NCI-H82 treated with DMSO at 0.1 percent for 48 hours (cell line): ENCODE results near the gene PBX3.
A peak's percentile ranks its signal among the peaks of the same experiment; 100 is the strongest.

Source experiments
- DNase-seq: peaks from one replicate; lab custom pipeline; 2025; ENCODE audit not compliant: unreplicated experiment; lab: John Stamatoyannopoulos, UW

The PBX3 gene

DNA sequence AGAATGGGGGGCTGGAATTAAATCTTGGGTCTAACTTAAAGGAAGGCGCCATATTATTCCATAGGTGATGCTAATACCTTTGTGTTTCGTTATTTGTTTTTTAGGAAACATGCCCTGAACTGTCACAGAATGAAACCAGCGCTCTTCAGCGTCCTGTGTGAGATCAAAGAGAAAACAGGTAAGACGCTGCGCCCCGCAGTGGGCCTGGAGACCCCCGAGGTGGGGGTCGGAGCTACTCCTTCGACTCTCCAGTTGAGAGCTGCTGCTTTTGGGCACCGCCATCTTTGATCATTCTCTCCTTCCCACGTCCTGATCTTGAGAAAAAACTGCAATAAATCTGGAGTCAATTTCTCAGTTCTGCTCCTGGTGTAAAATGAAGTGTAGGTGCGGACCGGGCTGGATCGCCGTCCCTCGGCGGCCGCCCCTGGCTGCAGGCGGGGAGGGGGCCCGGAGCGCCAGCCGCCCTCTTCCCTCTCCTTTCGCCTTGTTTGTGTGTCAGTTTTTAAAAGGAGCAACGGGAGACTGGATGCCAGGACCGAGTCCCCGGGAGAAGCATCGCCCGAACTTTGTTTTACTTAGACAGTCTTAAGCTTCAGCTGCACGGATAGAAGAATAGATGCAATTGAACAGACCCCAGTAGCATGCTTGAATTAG lies 1.4 kb downstream of the PBX3 start:
- no peak for DNase-seq

DNA sequence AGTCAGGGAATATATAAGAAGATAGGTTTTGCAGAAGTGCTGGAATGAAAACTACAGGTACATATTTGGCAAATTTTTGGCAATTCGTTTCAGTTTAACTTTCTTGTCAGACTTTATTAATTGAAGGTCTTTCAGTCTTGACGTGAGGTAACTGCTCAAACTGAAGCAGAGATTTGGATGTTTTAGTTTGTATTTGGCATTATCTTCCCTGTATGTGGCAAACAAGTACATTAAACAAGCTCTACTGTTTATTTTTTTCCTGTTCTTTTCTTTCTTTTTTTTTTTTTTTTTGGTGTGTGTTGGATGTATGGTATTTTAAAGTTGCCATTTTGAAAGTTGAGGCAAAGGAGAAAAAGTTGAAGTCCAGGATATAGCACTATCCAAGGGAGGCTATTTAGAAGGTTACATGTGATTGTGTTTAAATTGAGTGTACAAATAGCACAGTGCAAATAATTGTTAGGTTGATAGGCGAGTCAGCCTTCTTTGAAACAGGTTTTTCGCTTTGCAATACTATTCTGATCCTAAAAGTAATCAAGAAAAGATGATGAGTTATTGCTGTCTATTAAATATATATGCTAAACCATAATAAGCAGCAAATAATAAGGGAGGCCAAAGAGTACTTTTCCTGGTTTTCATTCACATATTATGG lies 2.2 kb downstream of the PBX3 start:
- no peak for DNase-seq

DNA sequence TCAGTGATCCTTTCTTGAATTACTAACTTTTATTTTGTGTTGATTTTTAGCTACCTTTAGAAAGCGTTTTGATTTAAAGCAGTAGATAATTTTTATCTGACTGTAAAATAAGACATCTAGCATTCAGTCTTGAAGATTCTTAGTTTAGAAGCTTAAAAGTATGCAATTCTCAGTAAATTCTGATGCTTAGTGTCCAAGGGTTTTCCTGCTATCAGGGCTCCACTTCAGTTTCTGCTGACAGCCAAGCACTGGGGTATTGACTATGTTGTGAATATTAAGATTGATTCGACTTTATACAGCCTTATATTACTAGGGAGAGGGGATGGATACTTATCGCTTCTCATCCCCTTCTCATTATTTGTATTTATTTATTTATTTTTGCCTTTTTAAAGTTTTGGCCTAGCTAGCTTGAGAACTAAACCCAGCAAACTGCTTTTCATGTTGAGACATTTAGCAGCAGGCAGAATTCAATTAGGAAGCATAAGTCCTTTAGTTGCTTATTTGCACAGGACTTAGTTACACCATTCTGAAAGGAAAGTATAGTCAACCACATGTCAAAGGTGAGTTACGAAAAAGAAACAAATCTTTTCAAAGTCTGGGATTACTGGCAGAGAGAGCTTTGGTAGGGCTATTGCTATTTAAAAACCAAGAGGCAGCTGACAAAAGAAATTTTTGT lies 2.9 kb downstream of the PBX3 start:
- peak; percentile 49 for DNase-seq

DNA sequence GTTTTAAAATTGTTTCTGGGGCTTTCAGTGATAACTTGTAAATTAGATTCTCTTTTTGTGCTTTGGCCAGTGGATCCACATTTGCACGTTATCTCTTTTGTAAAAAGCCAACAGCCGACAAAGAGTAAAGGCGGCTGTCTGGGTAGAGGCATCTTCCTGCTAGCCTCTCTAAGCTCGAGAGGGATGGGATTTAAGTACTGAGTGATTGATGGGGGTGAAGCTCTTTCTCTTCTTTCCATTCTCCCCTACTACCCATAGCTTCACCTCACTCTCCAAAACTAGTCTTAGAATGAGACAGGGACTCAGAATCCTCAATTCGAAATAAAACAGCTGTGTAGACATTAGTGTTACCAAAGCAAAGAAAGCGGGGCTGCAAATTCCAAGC lies 3.4 kb downstream of the PBX3 start:
- peak; percentile 88 for DNase-seq

DNA sequence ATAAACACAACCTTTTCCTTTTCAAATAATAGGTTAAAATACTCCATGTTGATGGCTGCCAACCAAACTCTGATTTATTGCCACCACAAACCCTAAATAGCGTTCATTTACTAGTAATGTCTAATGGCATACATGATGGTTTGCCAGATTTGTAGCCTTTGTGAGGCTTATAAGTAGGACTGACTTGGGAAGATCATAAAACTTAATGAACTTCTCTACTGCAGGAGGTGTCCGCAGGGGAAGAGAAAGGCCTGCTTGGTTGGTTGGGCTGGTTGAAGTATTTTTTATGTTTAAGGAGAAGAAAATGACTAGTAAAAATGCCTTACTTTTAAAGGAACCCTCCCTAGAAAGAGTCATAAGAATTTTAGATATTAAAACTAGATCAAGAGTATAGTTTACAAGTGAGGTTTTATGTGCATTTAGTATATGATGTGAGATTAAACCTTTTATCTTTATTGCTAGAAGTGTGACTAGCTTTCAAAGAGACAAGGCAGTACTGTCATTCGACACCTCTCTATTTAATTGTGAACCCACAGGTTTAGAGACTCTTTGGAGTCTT lies 5.0 kb downstream of the PBX3 start:
- peak; percentile 63 for DNase-seq

DNA sequence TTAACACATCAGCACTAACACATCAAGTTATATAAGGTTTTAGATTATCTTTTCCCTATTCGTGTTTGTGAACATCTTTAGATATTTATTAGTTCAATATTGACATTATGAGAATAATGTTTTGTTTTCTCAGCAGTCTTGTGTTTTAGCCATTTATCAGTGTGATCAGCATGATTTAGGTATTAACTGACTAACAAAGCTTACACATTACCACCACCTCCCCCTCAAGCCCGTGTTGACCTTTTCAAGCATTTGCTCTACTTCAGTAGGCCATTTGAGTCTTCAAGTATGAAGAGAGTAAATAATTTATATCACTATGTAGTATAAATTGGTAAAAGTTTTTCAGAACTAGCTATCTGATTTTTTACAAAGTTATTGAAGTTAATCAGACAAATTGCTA lies 6.9 kb downstream of the PBX3 start:
- DNase-seq = peak; percentile 48

DNA sequence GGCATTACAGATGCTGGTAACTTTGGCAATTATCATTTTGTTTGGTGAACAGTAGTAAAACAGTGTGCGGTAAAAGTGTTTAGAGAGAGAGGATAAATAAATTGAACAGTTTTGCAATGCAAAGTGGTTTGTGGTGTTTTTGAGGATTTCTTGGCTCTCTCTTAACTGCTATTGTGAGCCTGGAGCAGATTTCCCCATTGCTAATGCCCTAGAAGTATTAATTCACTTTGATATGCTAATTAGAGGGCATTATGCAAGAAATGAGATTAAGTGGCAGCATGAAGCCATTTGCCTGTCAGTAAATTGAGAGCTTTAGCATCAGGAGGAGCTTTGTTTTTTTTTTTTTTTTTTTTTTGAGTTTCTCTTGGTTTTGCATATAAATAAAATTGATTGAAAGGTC lies 8.2 kb downstream of the PBX3 start:
- peak; percentile 91 for DNase-seq

DNA sequence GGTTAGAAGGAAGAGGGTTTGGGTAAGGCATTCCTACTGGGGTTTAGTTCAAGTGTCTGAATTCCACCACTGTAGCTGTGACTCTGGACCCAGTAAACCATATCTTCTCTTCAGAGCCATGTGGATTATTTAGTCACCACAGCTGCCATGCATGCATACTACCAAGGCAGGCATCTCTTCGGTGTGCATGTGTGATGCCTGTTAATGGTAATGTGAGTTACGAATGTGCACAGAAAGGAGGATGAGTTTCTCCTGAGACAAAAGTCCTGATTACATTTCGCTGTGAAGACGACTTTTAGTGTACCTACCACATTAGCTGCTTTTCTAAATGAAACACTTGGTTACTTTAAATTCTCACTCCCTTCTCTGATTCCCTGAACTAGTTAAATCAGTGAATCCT lies 9.3 kb downstream of the PBX3 start:
- peak; percentile 38 for DNase-seq

DNA sequence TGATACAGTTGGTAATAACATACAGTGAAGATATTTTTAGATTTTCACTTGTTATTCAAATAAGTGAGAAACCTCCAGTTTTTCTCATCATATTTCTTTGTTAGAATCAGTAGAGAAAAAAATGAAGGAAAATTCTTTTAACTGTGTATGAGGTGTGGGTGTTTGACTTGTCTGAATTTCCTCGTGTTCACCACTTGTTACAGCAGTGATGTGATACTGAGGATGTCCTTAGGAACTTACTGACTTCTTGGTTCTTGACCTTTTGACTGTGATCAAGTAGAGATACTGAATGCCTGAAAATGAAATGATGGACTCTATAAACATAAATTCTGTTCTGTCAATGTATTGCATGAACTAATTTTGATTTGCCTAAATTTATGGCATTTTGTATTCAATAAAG lies 10.7 kb downstream of the PBX3 start:
- DNase-seq = no peak

DNA sequence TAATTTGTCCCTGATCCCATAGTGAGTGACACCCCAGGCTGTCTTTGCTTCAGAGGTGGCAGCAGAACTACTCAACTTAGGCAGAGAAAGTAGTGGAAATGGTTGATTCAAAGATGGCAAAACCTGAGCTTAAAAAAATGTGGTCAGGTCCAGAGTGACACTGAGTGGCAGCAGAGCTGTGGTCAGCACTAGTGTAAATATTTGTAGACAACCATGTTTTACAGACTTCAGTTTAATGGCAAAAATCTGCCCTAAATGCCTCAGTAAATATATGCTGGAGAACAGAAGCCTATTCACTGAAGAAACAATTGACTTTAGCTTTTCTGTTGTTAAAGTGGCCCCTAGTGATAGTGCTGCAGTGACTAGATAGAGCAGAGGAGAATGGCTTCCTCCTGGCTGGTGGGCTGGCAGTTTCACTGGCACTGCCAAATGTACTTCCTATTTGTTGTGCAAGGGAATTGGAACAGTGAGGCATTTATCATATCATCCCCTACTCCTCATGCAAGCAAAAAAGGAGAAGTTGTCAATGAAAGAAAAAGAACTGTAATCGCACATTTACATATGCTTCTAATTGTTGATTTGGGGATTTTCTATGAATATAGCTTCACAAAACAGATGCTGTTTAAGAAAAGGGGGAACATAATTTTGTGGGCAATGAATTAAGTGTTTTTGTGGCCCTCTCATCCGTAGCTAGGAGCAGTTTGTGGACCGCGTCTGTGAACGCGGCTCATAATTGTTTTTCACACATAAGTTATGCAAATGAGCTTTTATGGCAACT lies 12.0 kb downstream of the PBX3 start:
- peak; percentile 32 for DNase-seq

DNA sequence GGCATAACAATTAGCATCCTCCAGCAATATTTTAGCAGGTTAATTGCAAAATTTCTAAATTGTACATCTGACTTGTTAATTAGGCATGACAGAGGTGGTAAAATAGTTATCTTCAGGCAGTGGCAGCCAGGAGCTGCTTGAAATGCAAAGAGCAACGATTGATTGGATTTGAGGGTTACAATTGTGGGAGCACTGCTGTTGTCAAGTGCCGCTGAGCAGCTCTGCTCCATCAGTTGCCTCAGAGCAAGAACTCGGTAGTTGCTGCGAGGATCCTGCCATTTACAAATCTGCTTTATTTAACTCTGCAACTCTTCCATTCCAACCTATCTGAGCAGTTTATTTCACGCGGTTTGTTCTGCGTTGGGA lies 12.6 kb downstream of the PBX3 start:
- DNase-seq = peak; percentile 29

DNA sequence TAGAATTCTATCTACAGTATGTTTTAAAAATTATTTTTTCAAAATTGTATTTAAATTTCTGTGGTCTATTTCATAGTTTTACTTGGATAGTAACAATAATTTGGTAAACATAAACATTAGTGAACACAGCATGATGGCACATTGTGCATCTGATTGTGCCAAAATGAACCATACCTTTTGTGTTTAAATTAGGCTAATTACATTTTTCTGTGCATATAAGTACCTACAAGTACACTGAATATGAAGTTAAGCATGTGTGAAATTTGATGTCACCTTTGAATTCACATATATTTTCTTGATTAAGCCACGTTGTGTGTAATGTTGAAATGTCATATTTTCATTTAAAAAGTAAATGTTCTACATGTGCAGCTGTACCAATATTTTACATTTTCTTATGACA lies 13.4 kb downstream of the PBX3 start:
- DNase-seq = no peak

DNA sequence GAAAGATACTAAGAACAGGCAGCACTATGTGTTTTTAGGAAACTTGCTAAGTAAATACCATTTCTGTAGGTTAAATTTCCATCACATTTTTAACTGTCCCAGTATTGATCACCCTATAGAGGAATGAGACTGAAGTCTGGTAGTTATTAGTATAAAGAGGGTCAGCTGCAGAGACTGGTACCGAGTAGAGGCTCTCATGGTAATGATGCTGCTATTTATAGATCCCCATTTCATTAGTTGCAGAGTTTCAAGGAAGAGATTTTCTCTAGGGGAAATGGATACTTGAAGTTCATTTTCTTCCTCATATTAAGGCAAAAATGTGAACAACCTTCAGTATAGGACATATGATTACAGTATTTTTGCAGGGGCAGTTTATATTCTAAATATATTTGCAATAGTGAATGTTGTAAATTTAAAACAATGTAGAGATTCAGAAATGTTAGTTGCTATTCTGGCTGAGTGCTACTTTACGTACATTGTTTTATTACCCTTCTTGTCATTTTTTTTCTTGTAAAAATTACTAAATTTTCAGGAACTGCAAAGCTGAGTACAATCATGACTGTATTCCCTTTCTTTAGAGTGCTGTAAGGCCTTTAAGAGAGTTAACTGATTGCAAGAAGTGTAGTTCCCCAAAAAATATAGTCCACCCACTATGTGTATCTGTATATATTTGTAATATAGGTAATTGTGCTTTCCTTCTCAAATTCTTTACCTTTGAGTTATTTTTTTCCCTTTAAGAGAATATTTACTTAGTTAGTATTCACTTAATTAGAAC lies 14.7 kb downstream of the PBX3 start:
- DNase-seq = peak; percentile 12

DNA sequence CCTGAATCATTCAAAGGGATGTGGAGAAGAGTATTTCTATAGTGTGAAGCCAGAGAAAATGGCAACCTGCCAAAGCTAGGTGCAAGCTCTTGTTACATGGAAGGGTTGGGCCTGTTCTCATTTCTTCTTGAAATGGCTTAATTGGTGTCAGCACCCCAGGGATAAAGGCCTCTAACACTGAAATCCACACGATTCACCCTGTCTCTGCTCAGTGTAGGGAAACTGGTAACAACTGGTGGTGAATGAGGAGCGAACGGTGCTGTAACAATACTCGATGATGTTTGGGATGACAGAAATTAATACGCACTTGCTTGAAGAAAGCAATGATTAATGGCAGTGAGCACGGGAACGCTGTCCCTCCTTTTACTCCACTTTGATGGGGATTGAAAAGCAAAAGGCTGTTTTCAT lies 16.2 kb downstream of the PBX3 start:
- DNase-seq = peak; percentile 78

DNA sequence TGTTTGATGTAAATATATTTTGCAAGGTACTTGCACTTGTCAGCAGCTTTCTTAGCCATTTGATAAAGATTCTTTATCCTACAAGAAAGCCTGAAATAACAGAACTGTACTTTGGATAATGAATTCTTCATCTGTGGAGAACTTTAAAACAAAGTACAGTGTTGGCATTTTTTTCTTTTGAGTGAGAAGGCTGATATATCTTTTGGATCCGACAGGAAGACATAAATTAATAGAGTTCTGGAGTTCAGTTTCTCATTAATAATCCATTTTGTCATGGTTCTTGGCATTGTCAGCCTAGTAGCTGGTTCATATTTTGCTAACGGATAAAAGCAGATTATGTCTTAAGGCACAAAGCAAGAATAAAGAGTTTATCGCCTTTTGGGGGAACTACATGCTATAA lies 17.0 kb downstream of the PBX3 start:
- no peak for DNase-seq

DNA sequence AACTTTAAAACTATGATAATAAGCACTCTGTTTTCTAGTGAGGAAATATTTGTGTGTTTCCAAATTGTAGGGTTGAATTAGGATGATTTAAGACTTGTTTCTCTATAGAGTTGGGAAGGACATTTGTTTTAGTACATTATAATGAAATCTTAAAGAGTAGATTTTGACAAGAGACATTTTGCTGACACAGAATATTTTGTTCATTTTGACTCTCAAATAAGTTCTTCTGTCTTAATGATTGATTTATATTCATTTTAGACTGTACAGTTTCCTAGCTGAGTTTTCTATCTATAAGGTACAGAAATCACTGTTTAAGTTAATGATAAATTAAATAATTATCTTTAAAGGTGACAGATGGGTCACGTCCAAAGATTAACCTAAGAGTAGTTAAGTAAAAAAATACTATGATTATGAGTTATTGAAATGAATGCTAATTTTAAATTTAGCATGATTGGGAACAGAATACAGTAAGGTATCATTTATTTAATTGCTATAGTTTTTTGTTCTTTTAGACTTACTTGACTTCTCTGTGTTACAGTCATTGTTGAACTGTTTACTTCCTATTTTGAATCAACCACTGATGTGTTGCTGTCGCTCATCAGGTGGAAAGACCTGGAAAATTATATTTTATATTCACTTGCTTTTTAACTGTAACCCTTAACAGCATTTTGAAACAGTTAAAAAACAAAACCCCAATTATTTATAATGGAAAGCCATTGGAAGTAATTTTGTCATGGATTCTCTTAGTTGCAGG lies 19.5 kb downstream of the PBX3 start:
- no peak for DNase-seq

DNA sequence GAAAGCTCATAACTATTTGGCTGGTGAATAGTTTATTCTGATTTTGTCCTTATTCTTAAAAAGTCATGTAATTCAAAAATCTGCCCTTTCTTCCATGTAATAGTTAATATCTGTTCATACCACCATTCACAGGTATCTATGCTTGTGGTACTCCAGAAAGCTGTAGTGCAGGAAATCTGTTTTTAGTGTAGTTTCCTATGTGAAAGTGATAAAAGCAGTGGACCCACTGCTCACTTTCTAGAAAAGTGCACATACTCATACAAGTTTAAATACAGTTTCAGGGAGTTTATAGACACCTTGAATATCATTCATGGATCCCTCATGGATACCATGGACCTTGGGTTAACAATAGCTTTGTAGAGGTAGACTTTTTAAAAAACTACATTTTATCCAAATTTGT lies 20.2 kb downstream of the PBX3 start:
- DNase-seq = no peak

DNA sequence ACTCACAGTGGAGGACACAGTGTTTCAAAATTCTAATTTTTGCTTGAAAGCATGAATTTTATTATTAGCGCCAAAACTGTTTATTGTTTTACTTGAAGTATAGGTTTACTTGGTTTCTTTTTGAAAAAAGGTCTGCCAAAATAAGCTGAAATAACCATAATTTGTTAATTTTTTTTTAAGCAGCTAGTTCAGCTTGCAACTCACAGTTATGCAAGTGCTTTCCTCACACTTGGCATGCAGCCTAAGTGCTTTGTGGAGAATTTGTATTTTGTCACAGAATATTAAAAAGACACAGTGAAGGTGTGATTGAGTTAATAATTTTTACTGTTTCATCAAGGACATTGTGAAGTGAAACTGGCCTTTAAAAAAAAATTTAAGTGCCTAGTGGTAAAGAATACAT lies 21.6 kb downstream of the PBX3 start:
- DNase-seq = no peak

DNA sequence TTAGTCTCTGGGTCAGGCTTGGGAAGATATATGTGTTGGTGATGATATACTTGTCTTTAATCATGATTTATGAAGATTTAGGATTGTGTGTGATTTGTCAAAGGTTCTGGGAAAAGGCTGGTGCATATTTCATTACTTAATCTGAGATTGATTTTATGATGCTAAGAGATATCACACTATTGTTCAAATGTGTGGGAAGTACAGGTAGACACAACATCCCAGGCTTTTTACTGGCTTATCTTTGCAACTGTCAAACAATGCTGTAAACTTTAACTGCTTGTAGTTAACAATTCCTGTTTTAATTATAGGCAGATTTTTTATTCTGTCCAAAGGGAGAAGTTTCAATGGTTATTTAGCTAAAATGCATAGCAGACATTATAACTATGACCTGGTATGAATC lies 23.9 kb downstream of the PBX3 start:
- no peak for DNase-seq

DNA sequence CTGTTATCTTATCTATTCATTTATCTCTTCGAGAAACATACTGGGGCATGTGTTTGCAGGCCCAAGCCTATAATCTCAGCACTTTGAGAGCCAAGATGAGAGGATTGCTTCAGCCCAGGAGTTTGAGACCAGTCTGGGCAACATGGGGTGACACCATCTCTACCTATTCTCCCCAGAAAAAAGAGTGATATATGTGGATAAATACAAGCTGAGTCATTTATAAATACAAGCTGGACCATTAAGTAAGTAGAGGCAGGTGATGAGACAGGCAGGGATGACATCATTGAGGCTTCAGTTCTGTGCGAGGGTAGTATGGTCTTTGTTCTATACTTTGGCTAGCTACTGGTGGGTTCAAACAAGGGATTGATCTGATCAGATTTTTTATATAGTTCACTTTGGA lies 25.6 kb downstream of the PBX3 start:
- DNase-seq = no peak
